DMS 273 (cell line): ENCODE data around the gene BLOC1S6.
"Not testable (repeated sequence)": the region's sequence is repeated elsewhere in the genome, so short reads cannot be mapped to it uniquely, and the experiment has no call there.

Experiments used
- DNase-seq: peaks from one replicate; lab custom pipeline; 2025; ENCODE audit not compliant: unreplicated experiment; lab: John Stamatoyannopoulos, UW

BLOC1S6 gene

GRCh38 chr15:45640616-45641015 is 53.4 kb downstream of the BLOC1S6 start:
- no peak for DNase-seq

GRCh38 chr15:45641374-45641781 is 54.2 kb downstream of the BLOC1S6 start:
- DNase-seq, result no peak

- DNase-seq, result no peak
Measured at GRCh38 chr15:45641999-45642932, 55.1 kb downstream of the BLOC1S6 start.

- no peak for DNase-seq
Measured at GRCh38 chr15:45644437-45644836, 57.3 kb downstream of the BLOC1S6 start.

- no peak for DNase-seq
Measured at GRCh38 chr15:45645026-45645980, 58.1 kb downstream of the BLOC1S6 start.

GRCh38 chr15:45646220-45646619 is 59.0 kb downstream of the BLOC1S6 start:
- no peak for DNase-seq

GRCh38 chr15:45647828-45648227 is 60.6 kb downstream of the BLOC1S6 start:
- DNase-seq, result no peak

GRCh38 chr15:45648521-45649200 is 61.5 kb downstream of the BLOC1S6 start:
- DNase-seq, result no peak

- not testable (repeated sequence) for DNase-seq
Measured at GRCh38 chr15:45650007-45650406, 62.8 kb downstream of the BLOC1S6 start.

- no peak for DNase-seq
Measured at GRCh38 chr15:45650889-45651525, 63.8 kb downstream of the BLOC1S6 start.

- no peak for DNase-seq
Measured at GRCh38 chr15:45653702-45654424, 66.7 kb downstream of the BLOC1S6 start.

GRCh38 chr15:45654749-45655148 is 67.6 kb downstream of the BLOC1S6 start:
- no peak for DNase-seq

GRCh38 chr15:45657254-45657653 is 70.1 kb downstream of the BLOC1S6 start:
- no peak for DNase-seq

GRCh38 chr15:45657764-45658545 is 70.8 kb downstream of the BLOC1S6 start:
- DNase-seq, result no peak
